Hematopoietic multipotent progenitor cell treated with erythropoietin and hydrocortisone succinate and interleukin-3 and kit ligand, for 6 days (in vitro differentiated cells): ENCODE measurements around the gene GPANK1.
A peak's percentile ranks its signal among the peaks of the same experiment; 100 is the strongest.

ENCODE experiments used
- DNase-seq: peaks from one replicate; pipeline ENCODE4 v3.0.0-alpha.2; 2015

Gene GPANK1

DNA sequence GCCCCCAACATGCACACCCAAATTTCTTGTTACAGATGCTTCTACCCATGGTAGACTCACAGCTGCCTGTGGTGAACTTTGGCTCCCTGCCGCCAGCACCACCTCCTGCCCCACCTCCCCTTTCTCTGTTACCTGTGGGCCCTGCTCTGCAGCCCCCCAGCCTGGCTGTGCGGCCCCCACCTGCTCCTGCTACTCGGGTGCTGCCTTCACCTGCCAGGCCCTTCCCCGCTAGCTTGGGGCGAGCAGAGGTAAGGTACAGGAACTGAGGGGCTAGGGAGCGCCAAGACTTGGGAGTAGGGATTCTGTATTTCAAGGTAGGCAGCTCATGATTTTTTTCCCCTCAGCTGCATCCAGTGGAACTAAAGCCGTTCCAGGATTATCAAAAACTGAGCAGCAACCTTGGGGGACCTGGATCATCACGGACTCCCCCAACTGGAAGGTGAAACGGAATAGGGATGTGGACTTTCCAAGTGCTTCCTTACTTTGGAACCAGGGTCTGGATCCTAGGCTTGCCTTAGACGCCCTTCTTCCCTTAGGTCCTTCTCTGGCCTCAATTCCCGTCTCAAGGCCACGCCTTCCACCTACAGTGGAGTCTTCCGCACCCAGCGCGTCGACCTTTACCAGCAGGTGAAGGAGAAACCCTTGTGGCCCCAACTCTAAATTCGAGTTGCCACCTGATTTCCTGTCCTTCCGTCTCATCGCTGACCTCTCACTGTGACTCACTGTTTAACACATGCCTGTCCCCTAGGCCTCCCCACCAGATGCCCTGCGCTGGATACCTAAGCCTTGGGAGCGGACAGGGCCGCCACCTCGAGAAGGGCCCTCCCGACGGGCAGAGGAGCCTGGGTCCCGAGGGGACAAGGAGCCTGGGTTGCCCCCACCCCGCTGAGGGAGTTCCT is 27.9 kb downstream of the GPANK1 start:
- no peak for DNase-seq

DNA sequence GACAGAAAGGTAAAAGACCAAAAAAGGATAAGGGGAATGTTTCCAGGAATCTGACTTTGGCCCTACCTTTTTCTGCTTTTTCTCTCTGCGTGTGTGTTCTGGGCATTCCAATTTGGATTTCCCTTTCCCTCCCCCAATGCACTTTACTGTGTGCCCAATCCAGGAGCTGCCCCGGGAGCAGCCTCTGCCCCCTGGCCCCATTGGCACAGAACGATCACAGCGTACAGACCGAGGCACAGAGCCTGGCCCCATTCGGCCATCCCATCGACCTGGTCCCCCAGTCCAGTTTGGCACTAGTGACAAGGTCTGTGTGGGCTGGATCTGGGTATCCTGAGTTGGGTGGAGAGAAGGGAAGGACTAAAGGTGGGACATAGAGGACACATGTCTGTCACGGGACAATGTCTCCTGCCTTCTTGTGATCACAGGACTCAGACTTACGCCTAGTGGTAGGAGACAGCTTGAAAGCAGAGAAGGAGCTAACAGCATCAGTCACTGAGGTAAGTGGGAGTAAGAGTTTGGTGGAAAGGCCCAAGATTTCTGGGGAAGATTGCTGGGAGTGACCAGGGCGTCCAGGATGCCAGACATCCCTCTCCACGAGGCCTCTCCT is 29.7 kb downstream of the GPANK1 start:
- DNase-seq = no peak

DNA sequence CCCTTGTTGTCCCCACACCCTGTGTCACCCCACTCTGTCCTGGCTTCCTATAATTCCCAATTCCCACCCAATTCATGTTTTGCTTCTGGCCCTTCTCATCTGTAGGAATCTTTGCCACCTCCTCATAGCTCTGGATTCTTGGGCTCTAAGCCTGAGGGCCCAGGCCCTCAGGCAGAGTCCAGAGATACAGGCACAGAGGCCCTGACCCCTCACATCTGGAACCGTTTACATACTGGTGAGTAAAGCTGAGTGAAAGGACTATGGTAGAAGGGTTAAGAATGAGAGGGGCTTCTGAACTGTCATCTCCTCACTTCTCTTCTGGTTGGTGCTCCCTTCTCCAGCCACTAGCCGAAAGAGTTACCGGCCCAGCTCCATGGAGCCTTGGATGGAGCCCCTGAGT is 30.7 kb downstream of the GPANK1 start:
- DNase-seq = no peak

DNA sequence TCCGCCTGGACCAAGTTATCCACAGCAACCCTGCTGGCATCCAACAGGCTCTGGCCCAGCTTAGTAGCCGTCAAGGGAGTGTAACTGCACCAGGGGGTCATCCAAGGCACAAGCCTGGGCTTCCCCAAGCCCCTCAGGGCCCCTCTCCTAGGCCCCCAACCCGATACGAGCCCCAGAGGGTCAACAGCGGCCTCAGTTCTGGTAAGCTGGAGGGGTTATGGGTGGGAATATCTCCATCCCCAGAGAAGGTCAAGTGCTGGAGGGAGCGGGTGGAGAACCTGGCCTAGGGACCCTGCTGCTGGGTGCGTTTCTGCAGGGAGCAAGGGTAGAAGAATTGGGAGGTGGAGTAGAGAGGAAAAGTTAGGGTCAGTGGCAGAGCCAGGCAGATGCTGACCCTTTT is 31.4 kb downstream of the GPANK1 start:
- DNase-seq = no peak

DNA sequence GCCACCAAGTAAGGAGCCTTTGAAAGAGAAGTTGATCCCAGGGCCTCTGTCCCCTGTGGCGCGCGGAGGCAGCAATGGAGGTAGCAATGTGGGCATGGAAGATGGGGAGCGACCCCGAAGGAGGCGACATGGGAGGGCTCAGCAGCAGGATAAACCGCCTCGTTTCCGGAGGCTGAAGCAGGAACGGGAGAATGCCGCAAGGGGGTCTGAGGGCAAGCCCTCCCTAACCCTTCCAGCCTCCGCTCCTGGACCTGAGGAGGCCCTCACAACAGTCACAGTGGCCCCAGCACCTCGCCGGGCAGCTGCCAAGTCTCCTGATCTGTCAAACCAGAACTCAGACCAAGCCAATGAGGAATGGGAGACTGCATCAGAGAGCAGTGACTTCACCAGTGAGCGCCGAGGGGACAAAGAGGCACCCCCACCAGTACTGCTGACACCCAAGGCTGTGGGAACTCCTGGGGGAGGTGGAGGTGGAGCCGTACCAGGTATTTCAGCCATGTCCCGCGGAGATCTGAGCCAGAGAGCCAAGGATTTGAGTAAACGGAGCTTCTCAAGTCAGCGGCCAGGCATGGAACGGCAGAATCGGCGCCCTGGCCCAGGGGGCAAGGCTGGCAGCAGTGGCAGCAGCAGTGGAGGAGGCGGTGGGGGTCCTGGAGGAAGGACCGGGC is 32.4 kb downstream of the GPANK1 start:
- no peak for DNase-seq

DNA sequence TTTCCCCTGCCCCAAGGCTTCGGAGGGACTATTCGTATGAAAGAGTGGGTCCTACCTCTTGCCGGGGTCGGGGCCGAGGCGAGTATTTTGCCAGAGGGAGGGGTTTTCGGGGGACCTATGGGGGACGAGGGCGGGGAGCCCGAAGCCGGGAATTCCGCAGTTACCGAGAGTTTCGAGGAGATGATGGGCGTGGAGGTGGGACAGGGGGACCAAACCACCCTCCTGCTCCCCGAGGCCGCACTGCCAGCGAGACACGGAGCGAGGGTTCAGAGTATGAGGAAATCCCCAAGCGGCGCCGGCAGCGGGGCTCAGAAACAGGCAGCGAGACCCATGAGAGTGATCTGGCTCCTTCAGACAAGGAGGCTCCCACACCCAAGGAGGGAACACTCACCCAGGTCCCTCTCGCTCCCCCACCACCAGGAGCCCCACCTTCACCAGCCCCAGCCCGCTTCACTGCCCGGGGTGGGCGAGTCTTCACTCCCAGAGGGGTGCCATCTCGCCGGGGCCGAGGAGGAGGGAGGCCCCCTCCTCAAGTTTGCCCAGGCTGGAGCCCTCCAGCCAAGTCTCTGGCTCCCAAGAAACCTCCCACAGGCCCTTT is 33.0 kb downstream of the GPANK1 start:
- no peak for DNase-seq

DNA sequence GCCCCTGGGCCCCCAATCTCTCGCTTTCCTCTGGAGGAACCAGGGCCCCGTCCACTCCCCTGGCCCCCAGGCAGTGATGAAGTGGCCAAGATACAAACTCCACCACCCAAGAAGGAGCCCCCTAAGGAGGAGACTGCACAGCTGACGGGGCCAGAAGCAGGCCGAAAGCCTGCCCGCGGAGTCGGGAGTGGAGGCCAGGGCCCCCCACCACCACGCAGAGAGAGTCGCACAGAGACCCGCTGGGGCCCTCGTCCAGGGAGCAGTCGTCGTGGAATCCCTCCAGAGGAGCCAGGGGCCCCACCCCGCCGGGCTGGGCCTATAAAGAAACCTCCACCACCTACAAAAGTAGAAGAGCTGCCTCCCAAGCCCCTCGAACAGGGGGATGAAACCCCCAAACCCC is 33.6 kb downstream of the GPANK1 start:
- no peak for DNase-seq

DNA sequence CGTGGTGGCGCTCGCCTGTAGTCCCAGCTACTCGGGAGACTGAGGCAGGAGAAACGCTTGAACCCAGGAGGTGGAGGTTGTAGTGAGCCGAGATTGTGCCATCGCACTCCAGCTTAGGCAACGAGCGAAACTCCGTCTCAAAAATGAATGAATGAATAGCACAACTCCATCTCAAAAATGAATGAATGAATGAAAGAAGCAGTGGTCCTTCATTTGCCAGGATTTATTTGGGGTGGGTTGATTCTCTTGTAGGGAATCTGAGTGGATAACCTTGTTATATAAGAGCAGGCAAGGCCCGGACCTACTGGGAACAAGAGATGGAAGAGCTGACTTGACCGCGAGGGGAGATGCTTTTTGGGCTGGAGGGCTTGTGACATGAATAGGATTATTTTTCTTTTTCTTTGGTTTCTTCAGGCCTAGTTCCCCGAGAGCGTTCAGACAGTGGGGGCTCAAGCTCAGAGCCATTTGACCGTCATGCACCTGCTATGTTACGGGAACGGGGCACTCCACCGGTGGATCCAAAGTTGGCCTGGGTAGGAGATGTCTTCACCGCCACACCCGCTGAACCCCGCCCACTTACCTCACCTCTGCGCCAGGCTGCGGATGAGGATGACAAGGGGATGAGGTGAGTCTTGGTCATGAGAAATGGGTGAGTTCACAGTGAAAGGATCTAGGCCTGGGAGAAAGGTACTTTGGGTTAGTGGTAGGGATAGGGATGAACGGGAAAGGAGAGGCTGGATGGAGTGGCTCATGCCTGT is 34.4 kb downstream of the GPANK1 start:
- DNase-seq = no peak

DNA sequence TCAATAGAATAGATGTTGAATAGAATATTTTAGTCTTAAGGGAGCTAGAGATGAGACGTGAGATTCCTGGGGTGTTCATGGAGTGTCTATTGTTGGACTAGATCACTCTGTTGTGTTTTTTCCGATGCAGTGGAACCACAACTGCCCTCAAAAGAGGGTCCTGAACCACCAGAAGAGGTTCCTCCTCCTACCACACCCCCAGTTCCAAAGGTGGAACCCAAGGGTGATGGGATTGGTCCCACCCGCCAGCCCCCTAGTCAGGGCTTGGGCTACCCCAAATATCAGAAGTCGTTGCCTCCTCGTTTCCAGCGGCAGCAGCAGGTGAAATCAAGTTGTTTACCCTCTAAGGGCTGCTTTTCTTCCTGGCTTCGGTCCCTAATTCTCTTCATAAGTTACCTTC is 35.8 kb downstream of the GPANK1 start:
- DNase-seq = no peak

DNA sequence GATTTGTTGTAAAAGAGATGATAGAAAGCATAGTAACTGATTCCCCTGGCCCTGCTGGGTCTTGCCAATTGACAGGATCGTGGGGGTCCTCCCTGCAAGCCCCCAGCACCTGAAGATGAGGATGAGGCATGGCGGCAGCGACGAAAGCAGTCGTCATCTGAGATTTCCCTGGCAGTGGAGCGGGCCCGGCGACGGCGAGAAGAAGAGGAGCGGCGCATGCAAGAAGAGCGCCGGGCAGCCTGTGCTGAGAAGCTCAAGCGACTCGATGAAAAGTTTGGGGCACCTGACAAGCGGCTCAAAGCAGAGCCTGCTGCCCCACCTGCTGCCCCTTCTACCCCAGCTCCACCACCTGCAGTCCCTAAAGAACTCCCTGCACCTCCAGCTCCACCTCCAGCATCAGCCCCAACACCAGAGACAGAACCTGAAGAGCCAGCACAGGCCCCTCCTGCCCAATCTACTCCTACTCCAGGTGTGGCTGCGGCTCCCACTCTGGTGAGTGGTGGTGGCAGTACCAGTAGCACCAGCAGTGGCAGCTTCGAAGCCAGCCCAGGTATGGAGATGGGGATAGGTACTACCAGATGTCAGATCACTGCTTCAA is 37.0 kb downstream of the GPANK1 start:
- DNase-seq = no peak

DNA sequence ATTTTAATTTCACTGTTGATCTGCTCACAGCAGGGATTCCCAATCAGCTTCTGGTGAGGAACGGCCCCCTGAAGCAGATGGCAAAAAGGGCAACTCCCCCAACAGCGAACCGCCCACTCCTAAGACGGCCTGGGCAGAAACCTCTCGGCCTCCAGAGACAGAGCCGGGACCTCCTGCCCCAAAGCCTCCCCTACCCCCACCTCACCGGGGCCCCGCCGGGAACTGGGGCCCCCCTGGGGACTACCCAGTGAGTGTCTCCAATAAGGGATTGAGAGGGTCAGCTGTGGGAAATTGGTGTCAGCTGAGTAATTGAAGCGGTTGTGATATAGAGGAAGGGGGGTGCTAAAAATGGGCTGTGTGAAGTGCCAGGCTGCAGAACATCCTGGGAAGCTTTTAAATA is 37.8 kb downstream of the GPANK1 start:
- DNase-seq = no peak

DNA sequence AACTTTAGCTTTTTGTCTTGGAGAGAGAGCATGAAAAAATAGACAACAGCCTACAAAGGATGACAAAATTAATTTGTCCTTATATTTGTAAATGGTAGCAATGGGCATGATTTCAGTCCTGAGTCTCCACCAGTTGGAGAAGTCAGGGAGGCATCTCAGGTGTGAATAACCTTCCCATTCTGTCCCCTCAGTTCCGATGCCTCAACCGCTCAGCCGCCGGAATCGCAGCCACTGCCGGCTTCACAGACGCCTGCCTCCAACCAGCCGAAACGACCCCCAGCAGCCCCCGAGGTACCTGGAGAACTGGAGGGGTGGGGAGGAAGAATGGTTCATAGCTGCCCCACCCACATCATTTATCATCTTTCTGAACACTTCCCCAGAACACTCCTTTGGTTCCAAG is 40.7 kb downstream of the GPANK1 start:
- DNase-seq = no peak

DNA sequence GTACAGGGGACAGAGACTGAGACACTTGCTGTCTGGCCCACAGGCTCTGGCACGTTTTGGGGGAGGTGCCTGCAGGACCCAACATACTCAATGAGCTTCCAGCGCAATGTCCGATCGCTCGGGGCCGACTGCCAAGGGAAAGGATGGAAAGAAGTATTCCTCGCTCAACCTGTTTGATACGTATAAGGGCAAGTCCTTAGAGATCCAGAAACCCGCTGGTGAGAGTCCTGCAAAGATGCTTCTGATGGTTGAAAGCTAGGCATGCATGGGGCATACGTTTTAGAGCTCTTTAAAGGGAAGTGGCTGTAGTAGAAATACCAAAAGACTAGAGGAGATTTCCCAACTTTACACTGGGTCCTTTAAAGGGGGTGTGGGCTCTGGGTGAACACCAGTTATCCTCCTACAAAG is 42.1 kb downstream of the GPANK1 start:
- DNase-seq = peak; percentile 31

DNA sequence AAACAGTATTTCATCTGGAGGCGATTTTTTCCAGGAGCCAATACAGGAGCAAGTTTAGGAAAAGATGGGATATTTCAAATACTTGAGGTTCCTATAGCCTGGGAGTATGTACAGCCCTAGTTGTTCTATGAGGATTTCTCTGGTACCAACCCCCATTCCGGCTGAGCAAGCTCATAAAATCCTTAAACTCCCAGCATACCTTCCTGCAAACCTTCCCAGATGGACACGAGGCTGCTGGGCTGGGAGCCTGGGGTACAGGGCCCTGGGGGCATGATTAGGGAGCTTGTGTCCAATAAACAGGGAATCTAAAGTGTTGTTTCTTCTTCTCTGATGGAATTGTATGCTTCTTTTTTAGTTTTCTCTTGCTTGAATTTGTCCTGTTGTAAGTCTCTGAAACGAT is 42.8 kb downstream of the GPANK1 start:
- no peak for DNase-seq

DNA sequence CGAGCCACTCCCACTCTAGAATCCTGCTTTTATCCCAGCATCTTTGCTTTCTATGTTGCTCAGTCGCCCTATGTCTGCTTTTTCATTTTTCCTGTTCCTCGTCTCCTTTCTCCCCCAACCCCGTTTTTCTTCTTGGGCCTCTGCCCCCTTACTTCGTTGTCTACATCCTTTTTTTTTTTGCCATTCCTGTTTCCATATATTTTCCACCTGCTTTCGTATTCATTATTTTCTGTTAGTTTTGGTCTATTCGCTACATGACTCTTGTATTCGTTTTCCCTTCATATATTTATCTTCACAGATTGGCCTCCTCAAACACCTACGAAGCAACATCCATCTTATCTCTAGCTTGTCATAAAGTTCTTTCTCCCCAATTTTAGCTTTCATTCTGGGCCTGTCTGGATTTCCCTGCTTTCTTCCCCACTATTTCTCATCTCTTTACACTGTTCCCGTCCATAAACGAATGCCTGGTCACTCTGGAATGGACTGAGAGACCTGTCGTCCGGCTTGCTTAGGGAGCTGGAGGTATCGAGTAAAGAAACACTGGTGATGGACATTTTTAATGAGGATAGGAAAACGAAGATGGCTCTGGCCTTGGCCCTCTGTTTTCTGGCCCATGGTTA is 43.4 kb downstream of the GPANK1 start:
- DNase-seq = no peak

DNA sequence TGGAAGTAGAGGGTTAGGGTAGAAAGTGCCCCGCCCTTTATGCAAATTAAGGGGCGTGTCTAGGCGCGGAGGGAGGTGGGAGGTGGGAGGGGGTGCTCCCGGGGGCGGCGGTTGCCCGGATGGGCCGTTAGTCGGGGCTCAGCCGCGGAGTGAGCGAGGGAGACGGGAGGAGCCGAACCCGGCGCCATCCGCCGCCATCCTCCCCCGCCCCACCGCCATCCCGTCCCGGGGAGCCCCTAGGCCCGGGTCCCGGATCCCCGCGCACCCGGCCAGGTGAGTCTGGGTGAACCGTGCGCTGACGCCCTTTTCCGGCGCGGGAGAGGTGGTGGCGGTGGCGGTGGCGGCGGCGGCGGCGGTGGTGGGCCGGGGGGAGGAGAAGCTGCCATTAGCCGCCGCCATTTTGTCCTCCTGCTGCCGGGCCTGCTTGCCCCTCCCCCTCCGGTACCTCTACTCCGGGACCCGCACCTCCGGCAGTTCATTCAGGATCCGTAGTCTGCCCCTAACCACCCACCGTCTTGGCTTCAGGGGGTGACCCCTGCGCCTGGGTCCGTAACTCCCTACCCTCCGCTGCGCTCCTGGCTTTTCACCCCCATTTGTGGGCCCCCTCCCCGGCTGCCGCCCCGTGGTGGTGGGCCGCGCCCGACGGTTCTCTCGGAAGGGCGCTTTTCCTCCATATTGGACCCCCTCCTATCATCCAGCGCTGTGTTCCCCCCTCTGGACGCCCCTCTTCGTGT is 44.0 kb downstream of the GPANK1 start, which contains the start of gene PRRC2A:
Gene PRRC2A (plus strand): TSS at position 130 of the 734 bp plus-strand sequence. CDS start 2,075 bp downstream, outside the sequence.
- peak; percentile 91 for DNase-seq

DNA sequence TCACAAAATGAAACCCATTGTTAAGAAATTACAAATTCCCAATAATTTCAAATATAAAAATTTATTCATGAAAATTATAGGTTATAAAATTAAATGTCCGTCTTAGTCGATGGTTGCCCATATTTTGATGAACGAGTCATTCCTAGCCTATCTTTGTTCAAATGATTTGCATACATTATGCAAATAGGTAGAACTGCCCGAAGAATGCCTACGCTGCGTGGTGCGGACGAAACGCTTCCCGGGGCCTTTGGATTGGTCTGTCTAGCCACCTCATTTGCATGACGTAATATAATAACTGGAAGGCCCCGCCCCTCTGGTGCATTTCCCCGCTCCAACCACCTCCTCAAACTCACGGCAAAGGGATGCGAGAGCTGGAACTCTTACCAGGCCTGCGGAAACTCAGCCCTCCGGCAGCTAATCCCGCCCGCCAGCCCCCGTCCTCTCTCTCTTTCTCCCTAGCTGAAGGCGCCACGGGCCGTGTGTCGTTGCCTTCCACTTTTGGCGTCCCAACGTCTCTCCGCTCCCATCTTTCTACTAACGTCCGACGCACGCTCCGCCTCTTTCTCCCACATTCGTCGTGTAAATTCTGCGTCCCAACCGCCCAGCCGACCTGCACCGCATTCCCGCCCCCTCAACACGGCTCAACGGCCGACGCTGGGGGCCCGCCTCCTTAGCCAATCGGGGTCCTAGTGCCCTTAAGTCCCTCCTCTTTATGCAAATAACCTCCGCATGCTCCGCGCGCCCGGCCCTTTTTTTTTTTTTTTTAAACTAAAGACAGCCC is 44.8 kb downstream of the GPANK1 start:
- peak; percentile 100 for DNase-seq

DNA sequence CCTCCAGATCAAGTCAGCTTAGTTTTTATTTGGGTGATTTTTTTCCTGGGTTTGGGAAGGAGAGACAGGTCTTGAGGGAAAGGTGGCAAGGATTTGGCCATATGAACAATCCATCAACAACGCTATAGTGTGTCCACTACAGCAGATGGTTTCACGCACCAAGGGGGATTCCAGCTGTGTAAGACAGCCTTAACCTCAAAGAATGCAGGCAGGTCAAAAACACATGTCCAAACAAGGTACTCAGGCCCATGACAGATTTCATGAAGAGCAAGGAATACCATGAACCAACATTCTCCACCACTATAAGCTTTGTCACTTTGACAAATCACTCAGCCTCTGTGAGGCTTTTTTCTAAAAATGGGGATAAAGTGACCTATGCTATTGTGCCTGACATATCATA is 47.8 kb downstream of the GPANK1 start:
- DNase-seq = no peak

DNA sequence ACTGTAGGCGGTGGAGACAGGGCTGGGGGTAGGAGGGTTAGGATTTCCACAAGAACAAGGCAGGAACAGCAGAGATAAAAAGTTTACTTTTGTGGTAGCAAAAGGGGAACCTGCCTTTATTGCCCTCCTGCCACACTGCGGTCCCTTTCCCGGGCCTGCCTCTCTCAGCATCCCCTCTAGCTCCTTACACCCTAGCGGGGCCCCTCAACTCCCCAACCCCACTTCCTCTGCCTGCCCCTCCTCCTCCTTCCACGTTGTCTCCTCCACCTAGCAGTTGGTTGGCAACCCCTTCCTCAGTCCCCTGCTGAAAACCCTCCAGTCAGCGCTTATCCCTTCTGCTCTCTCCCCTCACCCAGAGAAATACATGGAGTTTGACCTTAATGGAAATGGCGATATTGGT is 49.0 kb downstream of the GPANK1 start:
- peak; percentile 71 for DNase-seq
